HEK293T (cell line): ENCODE measurements around the gene SLC7A10.

ENCODE experiments used
- BHLHE40 ChIP-seq: fragments of 450-650 bp; IDR thresholded peaks from 2 replicates; pipeline ENCODE4 v1.6.1; 2016; ENCODE audit warnings: mild to moderate bottlenecking, moderate library complexity, borderline replicate concordance
- CTBP1 ChIP-seq: fragments of 450-650 bp; IDR thresholded peaks from 2 replicates; pipeline ENCODE4 v1.6.1; 2016; ENCODE audit warnings: borderline replicate concordance
- ELF4 ChIP-seq: fragments of 450-650 bp; IDR thresholded peaks from 2 replicates; pipeline ENCODE4 v1.6.1; 2017; ENCODE audit warnings: antibody characterized with exemption
- FOXK2 ChIP-seq: fragments of 450-650 bp; IDR thresholded peaks from 2 replicates; pipeline ENCODE4 v1.6.1; 2016; ENCODE audit warnings: mild to moderate bottlenecking
- FOXM1 ChIP-seq: fragments of 450-650 bp; IDR thresholded peaks from 2 replicates; pipeline ENCODE4 v1.6.1; 2017; ENCODE audit warnings: mild to moderate bottlenecking, borderline replicate concordance
- HDGF ChIP-seq: fragments of 450-650 bp; IDR thresholded peaks from 2 replicates; pipeline ENCODE4 v1.6.1; 2017; ENCODE audit warnings: antibody characterized with exemption, borderline replicate concordance
- SP1 ChIP-seq: fragments of 450-650 bp; IDR thresholded peaks from 2 replicates; pipeline ENCODE4 v1.6.1; 2017
- SUZ12 ChIP-seq: fragments of 450-650 bp; IDR thresholded peaks from 2 replicates; pipeline ENCODE4 v1.6.1; 2016; ENCODE audit warnings: mild to moderate bottlenecking
- TARDBP ChIP-seq: fragments of 450-650 bp; IDR thresholded peaks from 2 replicates; pipeline ENCODE4 v1.6.1; 2016
- ZNF384 ChIP-seq: fragments of 450-650 bp; IDR thresholded peaks from 2 replicates; pipeline ENCODE4 v1.6.1; 2016

DNA sequence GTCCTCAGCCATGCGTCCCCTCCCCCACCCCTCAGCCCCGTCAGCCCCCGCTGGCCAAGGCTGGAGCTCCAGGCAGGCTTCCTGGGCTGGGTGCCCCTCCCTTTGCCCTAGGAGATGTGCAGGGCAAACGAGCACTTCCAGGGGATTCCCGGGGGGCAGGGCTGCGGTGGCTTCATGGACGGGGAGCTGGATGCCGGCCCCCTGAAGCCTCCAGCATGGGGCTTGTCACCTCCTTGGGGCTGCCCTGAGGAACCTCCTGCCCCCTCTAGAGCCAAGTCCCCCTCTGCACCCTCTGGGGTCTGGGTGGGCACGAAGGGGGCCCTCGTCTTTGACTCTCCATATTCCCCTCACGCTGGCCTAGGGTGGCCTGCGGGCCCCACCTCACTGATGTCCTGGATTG is 25.4 kb upstream of the SLC7A10 start:
- TF ChIP-seq FOXM1: no peak
- TF ChIP-seq ZNF384: no peak
- no peak for TF ChIP-seq TARDBP
- no peak for TF ChIP-seq HDGF
- no peak for TF ChIP-seq SUZ12
- TF ChIP-seq BHLHE40: no peak
- TF ChIP-seq ELF4: no peak
- TF ChIP-seq CTBP1: no peak
- no peak for TF ChIP-seq FOXK2
- TF ChIP-seq SP1: no peak
